Pancreas (tissue), 10 donors: ENCODE results near the gene ATP11B. TPM values are rescaled to one million over a fixed set of nuclear protein-coding genes. Genes with fewer than 3 reads are reported as not detected.
A peak's percentile ranks its signal among the peaks of the same experiment; 100 is the strongest.

Experiments
- ATAC-seq, 4 donors: fragments of 200-7000 bp; cut with Tn5 transposase; one replicate each; pipeline versions ENCODE4 v1.8.0 to v1.9.1; 2020; ENCODE audit warnings: mild to moderate bottlenecking in 4 of 4, moderate library complexity in 4 of 4
- DNase-seq, 6 donors: peaks; one replicate each; pipeline ENCODE4 v3.0.0-alpha.2; 2020
- FAIRE-seq: peaks from 2 replicates; lab custom pipeline; 2012; peaks lifted over from hg19 to GRCh38; lab: Jason Lieb, UNC
- H3K27ac ChIP-seq, 4 donors: fragments of 200-600 bp; sonication (generic); 1 replicate in 3 of 4; 2 replicates in 1 of 4; pipeline versions ENCODE4 v1.5.0 to v1.8.0; 2020
- H3K27me3 ChIP-seq, 4 donors: fragments of 200-600 bp; one replicate each; pipeline ENCODE4 v1.8.0; 2021
- H3K36me3 ChIP-seq, 3 donors: fragments of 200-600 bp; sonication (generic) in 1 of 3; one replicate each; pipeline versions ENCODE4 v1.5.0 to v1.8.0; 2020 to 2021
- H3K4me1 ChIP-seq, 3 donors: fragments of 200-600 bp; one replicate each; pipeline ENCODE4 v1.8.0; 2021
- H3K4me3 ChIP-seq, 4 donors: fragments of 200-600 bp; sonication (generic) in 2 of 4; one replicate each; pipeline versions ENCODE4 v1.5.0 to v1.8.0; 2020 to 2021
- H3K9me3 ChIP-seq, 4 donors: fragments of 200-600 bp; one replicate each; pipeline ENCODE4 v1.8.0; 2021
- WGBS, 2 donors: extraction: QIAGEN DNeasy Blood & Tissue Kit; methylation state at CpG; one replicate each; pipeline ENCODE4 v1.1.7; 2013; 5-methylcytosine and 5-hydroxymethylcytosine counted together
- intact Hi-C, 3 donors: fragments of 100-400 bp; cut with DNase I; formaldehyde crosslinking; loops; one replicate each; pipeline versions ENCODE4 v1.11.1 to v1.14.2; 2022
- polyA plus RNA-seq, 2 donors: library from polyadenylated mRNA; stranded (reverse); fragments of 200-250 nt; gene quantifications; one replicate each; pipeline ENCODE4 v1.2.3, GENCODE V29; 2013
- total RNA-seq, 6 donors: library from RNA; stranded (reverse); fragmentation: NEBNext Ultra II Directional in 4 of 6; extraction: Animal tissue kit (Norgen Biotek cat#: 25700) in 4 of 6; gene quantifications; one replicate each; pipeline versions ENCODE4 v1.2.1 to v1.2.4, GENCODE V29; 2021 to 2023
- TF ChIP-seq, protein P1 (sequence below), 4 donors: fragments of 200-600 bp; sonication (generic) in 3 of 4; IDR thresholded peaks; one replicate each; pipeline versions ENCODE4 v1.5.0 to v1.8.0; 2021; ENCODE audit warnings: antibody characterized with exemption in 4 of 4
- donor health status: healthy with polysubstance abuse.
- donor health status: DM: no; HTN: no; CAD: no; lungs with moderate emphysema.
- donor health status: DM: no; HTN: no; CAD: no.
- donor health status: control.
- donor health status: control.
- donor health status: Bipolar disorder and iron deficiency.
- donor health status: DM: yes; HTN: yes; CAD: no.
- donor health status: DM: no; HTN: no; CAD: no.
- donor health status: DM: no; HTN: no; CAD: no.
- donor health status: DM: yes; HTN: yes; CAD: no.

The ATP11B gene
- total and polyA plus RNA-seq, 8 donors = 3.2 to 50.2 (median 28.7) TPM

DNA sequence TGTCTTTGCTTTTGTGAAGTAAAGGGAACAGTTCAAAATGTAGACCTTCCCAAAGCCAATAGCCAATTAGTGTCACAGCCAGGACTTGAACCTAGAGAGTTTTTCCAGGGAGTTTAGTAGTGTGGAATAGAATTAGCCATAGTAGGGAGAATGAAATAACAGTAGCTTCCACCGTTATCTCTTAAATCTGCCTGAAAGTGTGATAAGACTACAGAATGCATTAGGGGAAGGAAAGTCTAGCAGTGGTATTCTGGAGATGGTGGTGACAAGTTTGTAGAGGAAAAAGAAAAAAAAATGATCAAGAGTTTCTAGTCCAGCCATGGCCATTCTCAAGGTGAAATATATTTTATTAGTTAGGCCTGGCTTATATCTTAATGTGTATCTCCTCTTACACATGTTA, 13.8 kb downstream of the ATP11B start:
- H3K27ac ChIP-seq = no peak overlapping the region
- 65 to 66% methylated on average over 1 of the region's 1 CpG for WGBS, 2 donors
- FAIRE-seq = no peak
- H3K36me3 ChIP-seq = no peaks in the 10 kb centered on the region
- no peak overlapping the region for H3K4me3 ChIP-seq
- H3K4me1 ChIP-seq = peaks cover 11 to 23% (median 16%) of the 10 kb centered on the region in 3 donors
- no peaks in the 10 kb centered on the region for H3K27me3 ChIP-seq
- no peak for ATAC-seq
- intact Hi-C loops = no loop called here
- DNase-seq = no peak
- H3K9me3 ChIP-seq = no peaks in the 10 kb centered on the region
- TF ChIP-seq, protein P1, sequence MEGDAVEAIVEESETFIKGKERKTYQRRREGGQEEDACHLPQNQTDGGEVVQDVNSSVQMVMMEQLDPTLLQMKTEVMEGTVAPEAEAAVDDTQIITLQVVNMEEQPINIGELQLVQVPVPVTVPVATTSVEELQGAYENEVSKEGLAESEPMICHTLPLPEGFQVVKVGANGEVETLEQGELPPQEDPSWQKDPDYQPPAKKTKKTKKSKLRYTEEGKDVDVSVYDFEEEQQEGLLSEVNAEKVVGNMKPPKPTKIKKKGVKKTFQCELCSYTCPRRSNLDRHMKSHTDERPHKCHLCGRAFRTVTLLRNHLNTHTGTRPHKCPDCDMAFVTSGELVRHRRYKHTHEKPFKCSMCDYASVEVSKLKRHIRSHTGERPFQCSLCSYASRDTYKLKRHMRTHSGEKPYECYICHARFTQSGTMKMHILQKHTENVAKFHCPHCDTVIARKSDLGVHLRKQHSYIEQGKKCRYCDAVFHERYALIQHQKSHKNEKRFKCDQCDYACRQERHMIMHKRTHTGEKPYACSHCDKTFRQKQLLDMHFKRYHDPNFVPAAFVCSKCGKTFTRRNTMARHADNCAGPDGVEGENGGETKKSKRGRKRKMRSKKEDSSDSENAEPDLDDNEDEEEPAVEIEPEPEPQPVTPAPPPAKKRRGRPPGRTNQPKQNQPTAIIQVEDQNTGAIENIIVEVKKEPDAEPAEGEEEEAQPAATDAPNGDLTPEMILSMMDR (IDR thresholded peaks at IDR 0.05) = no peak

DNA sequence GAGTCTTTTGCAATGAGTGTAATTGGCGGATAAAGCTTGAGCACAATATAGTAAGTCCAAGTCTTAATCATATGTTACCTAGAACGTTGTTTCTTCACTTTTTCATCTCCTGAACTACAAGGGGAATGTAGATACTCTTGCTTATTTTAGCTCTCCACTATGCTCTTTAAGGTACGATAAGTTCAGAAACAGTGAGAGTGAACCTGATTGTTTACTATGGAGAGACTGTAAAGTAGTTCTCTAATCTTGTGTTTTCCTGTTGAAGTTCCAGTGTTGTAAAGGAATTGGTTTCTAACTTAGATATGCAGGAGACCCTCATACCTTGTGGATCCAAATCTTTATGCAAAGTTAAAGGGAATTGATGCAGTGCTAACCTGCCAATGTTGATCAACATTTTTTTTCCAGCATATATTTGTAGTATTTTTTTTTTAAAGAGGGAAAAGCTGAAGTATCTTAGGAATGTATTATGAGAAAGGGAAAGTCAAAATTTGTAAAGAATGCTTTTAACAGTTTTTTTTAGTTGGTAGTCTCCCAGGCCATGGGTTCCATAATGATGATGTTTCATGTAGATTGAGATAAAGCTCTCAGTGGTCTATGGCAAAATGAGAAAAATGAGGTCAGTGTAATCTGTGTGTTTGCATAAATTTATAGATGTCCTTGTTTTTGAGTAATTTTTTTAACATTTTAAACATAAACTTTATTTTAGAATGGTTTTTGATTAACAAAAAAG, 14.9 kb downstream of the ATP11B start:
- no peaks in the 10 kb centered on the region for H3K9me3 ChIP-seq
- H3K27me3 ChIP-seq = no peaks in the 10 kb centered on the region
- TF ChIP-seq, protein P1 (IDR thresholded peaks at IDR 0.05) = no peak
- no peak overlapping the region for H3K4me3 ChIP-seq
- no peak overlapping the region for H3K27ac ChIP-seq
- whole genome bisulfite sequencing, 2 donors = 55% methylated on average over 3 of the region's 3 CpGs
- no peak for ATAC-seq
- H3K4me1 ChIP-seq = peaks cover 11 to 22% (median 16%) of the 10 kb centered on the region in 3 donors
- intact Hi-C loops = no loop called here
- H3K36me3 ChIP-seq = no peaks in the 10 kb centered on the region
- DNase-seq = no peak
- no peak for FAIRE-seq

DNA sequence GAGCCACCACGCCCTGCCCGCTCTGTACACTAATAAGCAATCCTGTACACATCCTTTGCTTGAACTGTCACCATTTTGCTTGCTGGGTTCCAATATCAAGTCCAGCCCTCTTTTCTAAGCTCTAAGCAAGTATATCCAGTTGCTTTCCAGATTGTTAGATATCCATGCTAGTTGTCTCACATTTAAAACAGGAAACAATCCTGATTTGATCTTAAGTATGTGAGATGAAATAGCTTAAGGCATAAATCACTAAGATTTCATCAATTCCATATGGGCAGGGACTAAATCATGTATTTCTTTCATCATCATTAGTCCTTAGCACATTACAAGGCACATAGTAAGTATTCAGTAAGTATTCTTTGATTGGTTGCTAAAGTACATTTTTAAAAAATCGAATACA, 16.2 kb downstream of the ATP11B start:
- TF ChIP-seq, protein P1 (IDR thresholded peaks at IDR 0.05) = no peak
- H3K4me1 ChIP-seq = peaks cover 11 to 20% (median 16%) of the 10 kb centered on the region in 3 donors
- no peaks in the 10 kb centered on the region for H3K36me3 ChIP-seq
- H3K9me3 ChIP-seq = no peaks in the 10 kb centered on the region
- no peaks in the 10 kb centered on the region for H3K27me3 ChIP-seq
- no peak for DNase-seq
- ATAC-seq = no peak
- FAIRE-seq = no peak
- intact Hi-C loops = no loop called here
- no peak overlapping the region for H3K27ac ChIP-seq
- H3K4me3 ChIP-seq = no peak overlapping the region
- 95 to 96% methylated on average over 3 of the region's 3 CpGs for WGBS, 2 donors

DNA sequence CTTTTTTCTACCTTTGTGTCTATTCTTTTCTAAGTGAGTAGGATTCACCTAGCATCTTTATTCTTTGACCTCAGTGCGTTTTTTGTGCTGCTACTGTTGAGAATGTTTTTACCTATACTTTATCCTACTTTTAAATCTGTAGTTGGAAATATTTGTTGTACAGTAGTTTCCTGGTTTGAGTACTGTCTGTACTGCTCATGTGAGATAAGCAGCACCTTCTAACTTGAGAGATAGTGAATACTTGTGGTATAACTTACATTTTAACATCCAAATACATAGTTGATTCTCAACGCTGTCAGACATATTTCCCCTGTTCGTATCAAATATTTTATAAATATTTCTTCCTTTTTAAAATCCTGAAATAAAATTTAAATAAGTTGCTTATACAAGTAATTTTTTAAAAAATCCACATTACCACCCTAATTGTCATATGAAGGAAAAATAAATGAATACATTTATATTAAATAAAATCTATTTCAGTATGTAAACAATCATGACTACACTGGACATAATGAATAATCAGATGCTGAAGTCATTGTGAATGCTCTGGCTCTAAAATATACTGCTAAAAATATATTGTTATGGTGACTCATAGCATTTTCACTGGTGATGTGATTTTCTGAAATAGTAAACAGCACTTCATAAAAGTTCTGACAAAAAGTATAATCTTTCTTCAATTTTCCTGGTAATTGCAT, 17.4 kb downstream of the ATP11B start:
- H3K9me3 ChIP-seq = no peaks in the 10 kb centered on the region
- no peaks in the 10 kb centered on the region for H3K27me3 ChIP-seq
- no peaks in the 10 kb centered on the region for H3K36me3 ChIP-seq
- no peak for DNase-seq
- H3K4me3 ChIP-seq = no peak overlapping the region
- intact Hi-C loops = no loop called here
- FAIRE-seq = peak; percentile 20
- ATAC-seq = no peak
- H3K4me1 ChIP-seq = peaks cover 11 to 20% (median 16%) of the 10 kb centered on the region in 3 donors
- WGBS, 2 donors = 78 to 88% methylated on average over 3 of the region's 3 CpGs
- no peak overlapping the region for H3K27ac ChIP-seq
- TF ChIP-seq, protein P1 (IDR thresholded peaks at IDR 0.05) = no peak

DNA sequence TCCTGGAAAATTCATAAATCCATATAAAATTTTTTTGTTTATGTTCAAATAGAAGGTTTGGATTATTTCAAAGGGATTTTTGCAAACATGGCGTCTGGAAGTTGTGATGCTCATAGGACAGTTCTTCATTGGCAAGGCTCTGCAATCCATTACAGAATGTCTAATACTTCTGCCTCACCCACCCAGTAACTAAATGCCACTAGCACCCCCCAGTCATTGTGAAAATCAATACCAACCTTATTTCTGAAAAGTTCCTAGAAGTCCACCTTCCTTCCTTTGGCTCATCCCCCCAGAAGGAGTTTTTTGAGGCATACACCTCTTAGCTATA, 17.9 kb downstream of the ATP11B start:
- DNase-seq = no peak
- intact Hi-C loops = no loop called here
- Histone ChIP-seq H3K36me3 (no peaks in the 10 kb centered on the region), H3K27ac (no peak overlapping the region), H3K9me3 (no peaks in the 10 kb centered on the region), H3K4me1 (peaks cover 11 to 25% (median 18%) of the 10 kb centered on the region in 3 donors), H3K27me3 (no peaks in the 10 kb centered on the region), H3K4me3 (no peak overlapping the region)
- FAIRE-seq = no peak
- WGBS, 2 donors = 89 to 98% methylated on average over 1 of the region's 1 CpG
- TF ChIP-seq, protein P1 (IDR thresholded peaks at IDR 0.05) = no peak
- ATAC-seq = no peak
